ENCODE results near the gene NACC2.

Gene NACC2

DNA sequence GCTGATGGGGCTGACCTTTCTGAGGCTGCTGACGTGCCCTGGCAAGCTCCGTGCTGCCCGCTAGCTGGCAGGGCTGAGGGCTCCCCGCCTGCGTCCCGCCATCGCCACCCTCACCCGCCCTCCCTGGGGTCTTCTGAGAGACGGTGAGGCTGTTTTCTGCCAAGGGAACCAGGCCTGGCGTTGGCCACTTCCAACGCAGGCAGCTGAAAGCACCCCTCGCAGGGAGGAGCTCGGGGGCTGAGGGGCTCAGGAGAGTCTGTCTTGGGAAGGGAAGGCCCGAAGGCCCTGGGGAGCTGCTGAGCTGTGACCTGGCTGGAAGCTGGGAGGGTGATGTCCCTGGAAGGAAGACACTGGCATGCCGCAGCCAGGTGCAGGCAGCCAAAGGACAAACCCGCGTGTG lies 33.3 kb upstream of the NACC2 start:
- DNase-seq: no peak

DNA sequence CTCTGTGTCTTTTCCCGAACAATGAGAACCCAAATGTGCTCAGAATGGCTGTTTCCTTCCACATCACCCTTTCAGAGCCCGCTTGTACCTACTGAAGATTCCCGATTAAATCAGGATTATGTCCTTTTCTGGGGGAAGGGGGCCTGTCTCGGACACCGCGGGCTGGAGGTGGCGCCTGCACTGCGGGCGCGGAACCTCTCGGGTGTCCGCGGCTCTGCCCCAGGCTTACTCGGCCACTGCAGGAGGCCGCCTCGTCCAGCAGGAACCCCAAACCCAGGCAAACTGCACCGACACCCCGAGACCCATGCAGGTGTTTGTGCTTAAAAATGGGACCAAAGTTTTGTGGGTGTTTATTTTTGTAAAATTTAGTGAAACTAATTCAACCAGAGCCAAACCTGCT lies 32.2 kb upstream of the NACC2 start:
- DNase-seq: no peak

DNA sequence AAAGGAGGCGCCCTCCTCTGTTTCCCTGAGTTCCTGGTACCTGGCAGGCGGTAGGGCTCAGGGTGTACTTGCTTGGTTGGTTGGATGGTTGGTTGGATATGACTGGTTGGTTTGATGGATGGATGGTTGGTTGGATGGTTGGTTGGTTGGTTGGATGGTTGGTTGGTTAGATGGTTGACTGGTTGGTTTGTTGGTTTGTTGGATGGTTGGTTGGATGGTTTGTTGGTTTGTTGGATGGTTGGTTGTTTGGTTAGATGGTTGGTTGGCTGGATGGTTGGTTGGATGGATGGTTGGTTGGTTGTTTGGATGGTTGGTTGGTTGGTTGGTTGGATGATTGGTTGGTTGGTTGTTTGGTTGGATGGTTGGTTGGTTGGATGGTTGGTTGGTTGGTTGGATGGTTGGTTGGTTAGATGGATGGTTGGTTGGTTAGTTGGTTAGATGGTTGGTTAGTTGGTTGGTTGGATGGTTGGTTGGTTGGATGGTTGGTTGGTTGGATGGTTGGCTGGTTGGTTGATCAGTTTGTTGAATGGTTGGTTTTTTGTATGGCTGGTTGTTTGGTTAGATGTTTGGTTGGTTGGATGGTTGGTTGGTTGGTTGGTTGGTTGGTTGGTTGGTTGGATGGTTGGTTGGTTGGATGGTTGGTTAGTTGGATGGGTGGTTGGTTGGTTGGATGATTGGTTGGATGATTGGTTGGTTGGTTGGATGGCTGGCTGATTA lies 30.0 kb upstream of the NACC2 start:
- no peak for DNase-seq

DNA sequence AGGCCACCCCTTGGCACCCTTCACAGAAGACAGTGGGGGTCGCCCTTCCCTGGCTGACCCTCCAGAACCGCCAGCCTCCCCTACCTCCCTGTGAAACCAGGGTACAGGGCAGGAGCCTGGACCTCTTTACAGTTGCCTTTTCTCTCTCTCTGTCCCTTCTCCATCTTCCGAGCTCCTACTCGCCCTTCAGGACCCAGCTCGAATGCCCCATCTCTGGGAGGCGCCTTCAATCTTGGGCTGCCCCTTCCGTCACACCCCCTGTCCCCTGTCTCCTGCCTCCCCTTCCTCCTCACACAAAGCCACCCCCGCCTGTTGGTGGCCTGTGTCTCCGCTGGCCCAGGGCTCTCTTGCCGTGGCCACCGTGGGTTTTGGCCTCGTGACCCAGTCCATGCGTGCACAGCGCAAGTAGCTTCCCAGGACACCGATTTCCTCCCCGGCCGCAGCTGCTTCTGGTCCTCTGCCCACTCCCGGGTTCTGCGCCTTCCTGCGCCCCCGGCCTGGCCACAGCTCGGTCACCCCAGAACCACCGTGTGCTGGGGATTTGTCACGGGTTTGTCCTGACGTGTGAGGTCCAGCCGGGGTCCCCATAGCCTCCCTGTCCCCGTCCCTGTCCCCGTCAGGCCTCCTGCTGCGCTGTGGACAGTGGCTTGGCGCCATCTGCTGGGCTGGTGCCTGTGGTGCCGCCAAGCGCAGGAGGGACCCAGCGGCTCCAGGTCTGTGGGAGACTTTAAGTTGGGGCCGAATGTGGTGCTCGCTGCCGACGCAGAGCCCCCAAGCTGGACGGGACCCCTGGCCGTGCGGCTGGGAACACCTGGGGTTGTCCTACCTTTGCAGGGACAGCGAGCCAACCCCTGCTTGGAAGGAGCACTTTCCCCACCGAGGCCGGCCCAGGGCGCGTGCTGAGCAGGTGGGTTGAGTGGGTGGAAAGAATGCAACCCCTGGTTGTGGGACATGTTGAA lies 27.6 kb upstream of the NACC2 start:
- DNase-seq: peak; percentile 93

DNA sequence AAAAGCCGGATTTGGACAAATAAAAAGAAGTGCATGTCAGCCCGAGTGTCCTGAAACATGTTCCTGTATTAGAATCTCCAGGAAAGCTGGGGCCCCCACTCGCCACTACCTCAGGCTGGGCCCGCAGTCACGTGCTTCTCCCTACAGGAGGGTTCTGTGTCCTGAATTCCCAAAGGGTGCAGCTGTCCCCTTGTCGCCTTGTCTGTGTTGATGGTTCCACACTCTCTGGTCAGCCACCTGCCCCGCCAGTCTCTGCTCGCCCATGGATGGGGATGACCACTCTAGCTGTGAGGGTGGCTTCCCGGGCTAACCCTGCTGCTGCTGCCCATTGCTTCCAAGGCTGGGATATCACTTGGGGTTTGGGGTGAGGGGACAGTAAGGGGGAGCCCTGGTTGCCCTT lies 26.7 kb upstream of the NACC2 start:
- DNase-seq: no peak

DNA sequence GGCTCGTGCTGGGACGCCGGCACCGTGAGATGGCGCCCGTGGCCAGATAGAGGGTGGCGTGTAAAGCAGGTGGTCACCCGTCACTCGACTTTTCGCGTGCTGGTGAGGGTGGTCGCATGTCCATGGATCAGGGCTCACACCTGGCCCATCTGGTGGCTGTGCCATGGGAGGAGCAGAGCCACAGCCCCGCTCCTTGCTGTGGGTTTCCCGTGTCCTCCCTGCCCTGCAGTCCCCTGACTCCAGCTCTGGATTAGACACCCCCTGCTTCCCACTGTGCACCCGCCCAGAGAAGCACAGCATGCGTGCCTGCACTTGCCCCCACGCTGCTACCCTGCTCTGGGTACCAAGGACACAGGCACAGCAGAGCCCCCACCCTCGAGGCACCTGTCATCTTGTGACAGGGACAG lies 25.4 kb upstream of the NACC2 start:
- no peak for DNase-seq

DNA sequence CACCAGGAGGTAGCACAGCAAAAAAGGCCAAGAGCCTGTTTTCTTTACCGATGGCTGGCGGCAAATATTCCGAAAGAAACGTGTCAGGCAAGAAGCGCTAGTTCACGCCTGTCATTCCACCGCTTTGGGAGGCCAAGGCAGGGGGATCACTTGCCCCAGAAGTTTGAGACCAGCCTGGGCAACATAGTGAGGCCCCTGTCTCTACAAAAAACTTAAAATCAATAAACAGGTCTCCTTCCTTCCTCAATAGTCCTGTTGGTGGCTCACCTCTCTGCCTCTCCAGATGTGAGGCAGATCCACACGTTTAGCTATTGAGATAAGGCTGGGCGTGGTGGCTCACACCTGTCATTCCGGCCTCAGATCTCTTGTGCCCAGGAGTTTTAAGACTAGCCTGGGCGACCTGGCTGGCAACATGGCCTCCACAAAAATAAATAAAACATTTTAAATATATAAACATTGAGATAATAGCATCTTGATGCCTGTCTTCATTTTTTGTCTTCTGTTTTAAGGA lies 24.8 kb upstream of the NACC2 start:
- no peak for DNase-seq

DNA sequence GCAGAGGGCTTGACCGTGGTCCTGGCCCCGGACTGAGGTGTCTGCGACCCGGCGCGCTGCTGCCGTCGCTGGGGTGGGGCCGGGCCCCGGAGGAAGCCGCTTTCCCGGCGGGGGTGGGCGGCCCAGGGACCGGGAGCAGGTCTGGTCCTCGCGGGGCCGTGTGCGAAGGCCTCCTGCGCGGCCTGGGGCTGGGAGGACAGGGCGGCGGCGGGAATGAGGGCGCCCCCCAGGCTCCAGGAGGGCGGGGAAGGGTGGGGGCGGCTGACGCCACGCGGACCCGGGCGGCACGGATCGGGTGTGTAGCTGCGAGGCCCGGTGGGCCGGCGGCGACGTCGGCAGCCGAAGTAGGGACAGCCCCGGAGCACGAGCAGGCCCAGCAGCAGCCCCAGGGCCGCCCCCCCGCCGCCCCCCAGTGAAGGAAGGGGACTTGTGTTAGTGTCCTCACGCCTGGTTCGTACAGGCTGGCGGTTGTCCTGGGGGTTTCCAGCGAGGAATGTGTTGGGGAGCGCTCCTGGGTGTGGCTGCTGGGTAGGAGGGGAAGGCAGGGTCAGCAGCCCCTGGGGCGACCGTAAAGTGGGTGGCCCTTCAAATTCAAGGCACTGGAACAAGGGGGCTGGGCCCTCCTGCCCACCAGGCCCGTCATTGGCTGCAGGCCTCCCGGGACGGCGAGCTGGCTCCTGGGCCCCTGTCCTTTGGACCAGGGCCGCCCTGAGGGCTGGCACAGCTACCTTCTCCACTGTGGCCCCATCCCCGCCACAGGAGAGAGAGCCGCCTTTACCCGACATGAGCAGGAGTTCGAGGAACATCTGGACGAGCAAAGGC lies 24.2 kb upstream of the NACC2 start:
- DNase-seq: no peak

DNA sequence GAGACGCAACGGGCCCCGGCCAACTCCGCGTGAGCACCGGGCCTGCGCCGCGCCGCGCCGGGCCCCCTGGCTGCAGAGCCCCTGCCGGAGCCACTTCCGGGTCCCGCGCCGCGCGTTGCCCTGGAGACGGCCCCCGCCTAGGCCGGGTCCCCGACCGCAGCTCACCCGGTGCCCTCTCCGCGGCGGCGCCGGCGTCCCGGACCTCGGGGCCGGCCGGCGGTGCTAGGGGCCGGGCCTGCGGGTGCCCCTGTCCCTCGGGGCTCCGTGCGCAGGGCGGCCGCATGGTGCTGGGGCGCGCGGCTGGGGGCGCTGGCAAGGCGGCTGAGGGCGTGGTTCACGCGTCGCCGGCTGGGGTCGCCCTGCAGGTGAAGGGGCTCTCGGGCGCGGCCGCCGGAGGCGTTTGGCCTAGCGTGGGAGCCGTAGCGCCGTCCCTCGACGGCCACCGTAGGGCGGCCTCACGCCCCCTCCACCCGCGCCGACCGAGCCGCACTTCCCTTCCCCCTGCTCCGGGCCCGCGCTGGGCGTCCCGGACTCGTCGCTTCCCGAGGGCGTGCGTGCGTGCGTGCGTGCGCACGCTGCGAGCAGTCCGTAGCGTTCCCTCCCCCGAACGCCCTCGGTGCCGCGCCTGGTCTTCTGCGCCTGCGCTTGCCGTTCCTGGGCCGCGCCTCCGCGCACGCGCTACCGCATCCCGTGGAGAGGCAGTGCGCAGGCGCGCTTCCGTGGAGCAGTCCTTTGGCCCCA lies 23.4 kb upstream of the NACC2 start, which contains the start of gene TMEM250:
Gene TMEM250, minus strand, starts transcription at position 556 of the 741 bp plus-strand sequence. CDS start 1,975 bp downstream, outside the sequence.
- DNase-seq: peak; percentile 98

DNA sequence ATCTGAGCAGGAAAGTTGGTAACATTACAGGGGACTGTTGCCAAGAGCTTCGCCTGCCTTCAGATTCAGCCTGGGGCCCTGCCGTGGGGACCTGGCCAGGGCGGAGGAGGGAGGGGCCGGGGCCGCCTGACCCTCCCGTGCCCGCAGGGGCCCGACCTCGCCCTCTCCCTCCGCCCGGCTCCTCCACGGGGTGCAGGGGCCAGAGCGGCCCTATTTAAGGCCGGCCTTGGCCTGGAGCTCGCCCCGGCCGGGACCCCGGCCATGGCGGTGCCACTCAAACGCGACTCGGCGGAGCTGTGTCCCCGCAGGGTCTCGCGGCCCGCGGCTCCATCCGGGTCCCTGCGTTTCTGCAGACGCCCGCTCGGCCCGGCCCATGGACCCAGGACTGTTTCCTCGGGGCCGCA lies 22.8 kb upstream of the NACC2 start:
- no peak for DNase-seq

DNA sequence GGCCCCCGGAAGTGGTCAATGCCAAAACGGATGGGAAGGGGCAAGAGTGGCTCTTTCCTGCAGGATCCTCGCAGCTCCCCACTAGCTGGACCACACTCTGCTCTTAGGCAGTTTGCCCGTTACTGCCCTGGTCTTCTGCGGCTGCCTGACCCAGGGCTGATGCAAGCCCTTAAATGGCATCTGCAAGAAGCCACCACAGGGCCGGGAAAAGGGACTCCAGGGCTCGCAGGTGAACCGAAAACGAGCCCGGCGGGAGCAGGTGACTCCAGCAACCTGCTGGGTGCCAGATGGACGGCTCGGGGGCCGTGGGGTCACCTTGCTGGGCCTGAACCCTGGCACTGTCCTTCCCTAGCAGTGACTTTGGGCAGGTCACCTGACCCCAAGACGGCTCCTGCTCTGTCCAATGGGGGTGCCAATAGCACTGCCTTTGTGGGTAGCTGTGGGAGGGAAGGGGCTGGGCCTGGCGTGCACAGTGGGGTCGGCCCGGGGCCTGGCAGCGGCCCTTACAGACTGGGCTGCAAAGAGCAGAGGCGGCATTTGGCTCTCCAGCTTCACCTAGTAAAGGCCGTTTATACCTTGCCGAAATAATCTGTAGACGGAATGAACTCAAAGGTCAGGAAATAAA lies 22.3 kb upstream of the NACC2 start:
- DNase-seq: no peak

DNA sequence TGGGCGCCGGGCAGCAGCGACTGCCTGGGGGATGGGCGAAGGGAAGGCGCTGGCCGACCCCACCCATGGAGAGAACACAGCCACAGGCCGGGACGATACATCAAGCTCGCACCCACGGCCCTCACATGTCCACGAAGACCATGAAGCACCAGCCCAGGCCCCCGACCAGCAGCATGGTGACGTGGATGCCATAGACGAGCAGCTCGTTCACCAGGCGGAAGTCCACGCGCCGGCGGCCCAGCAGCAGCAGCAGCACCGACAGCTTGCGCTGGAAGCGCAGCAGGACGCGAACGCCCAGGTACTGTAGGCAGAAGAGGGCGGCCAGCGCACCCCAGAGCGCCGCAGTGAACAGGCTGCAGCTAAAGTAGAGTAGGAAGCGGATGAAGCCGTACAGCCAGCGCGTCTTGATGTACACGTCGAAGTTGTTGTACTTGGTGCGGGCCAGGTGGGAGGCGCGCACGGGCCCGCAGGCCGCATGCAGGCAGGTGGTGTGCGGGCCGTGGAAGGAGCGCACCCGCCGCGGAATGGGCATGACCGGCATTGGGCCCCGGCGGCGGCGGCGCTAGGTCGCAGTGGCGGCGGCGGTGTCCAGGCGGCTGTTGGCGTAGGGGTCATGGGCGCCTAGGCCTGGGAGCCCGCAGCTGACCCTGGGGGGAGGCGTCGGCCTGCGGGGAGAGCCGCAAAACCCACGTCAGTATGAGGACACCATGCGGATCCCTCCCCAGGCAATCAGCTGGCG lies 21.4 kb upstream of the NACC2 start:
- DNase-seq: no peak

DNA sequence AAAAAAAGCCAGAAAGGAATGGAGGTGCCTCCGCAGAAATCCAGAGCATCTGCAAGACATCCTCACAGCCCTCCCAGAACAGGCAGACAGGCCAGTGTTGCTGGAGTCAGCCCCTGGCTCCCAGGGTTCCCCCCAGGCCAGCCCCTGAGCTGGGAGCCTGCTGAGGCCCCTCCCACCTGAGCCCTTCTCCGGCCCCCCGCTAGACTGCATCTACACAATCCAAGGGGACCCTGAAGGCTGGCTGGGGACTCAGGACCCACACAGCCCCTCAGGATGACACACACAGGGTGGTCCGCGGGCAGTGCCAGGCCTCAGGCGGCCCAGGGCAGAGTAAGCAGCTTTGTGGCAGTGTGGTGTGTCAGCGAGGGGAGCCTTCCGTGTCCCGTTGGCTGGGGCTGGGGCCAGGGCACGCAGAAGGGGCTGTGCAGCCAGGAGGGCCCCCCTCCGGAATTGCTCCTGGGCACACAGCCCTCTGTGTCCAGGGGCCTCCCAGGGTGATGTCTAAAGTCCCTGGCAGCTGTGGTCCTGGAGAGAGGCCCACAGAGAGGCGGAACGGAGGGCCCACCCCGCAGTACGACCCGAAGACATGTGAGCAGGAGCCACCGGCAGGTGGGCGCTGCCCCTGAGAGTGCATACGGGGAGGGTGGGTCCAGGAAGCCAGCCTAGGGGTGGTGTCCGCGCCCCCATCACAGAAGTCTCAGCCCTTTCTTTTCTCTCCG lies 20.7 kb upstream of the NACC2 start:
- DNase-seq: no peak

DNA sequence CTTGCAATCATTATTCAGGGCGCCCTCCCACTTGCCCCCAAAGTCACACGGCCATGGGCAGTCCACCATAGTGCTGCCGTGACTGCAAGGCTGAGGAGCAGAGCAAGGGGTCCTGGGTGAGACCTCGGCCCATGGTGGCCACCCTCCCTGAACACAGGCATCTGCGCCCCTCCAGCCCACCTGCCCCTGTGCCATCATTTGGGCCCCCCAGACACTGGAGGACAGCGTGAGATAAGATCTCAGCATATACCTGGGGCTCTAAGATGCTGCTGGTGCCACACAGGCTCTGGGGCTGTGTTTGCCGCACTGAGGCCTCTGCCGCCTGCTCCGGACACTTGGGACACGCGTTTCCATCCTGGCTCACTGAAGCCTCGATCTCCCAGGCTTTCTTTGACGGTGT lies 20.1 kb upstream of the NACC2 start:
- no peak for DNase-seq

DNA sequence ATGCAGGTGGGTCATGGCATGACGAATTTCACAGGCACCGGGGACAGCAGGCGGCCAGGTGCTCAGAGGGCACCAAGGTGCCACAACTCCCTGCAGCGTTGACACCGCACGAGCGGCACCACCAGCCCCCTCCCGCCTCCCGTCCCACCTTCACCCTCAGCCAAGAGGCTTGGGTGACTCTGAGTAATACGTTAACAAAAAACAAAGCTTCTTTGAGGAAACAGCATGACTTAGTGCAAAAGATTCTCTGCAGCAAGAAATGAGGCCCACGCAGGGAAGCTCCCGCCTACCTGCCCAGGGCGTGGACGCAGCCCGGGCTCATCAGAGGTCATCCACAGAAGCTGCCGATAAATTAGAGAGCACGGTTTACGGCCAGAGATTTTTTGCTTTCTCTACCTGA lies 19.5 kb upstream of the NACC2 start:
- DNase-seq: no peak

DNA sequence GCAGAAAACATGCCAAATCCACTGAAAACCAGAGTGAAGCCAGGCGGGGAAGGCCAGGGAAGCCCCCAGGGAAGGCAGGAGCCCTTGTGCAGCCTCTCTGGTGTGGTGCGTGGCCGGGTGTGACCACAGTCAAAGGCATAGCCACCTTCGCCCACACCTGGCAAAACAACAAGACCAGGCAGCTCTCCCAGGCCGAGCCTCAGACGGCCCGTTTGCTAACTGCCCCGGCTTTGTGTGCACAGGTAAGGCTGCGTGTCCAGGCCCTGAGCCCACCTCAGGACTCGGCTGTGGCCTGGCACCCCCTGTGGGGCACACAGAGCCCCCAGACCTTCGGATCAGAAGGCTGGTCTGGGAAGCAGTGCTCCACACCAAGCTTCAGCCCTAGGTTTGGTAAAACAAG lies 17.5 kb upstream of the NACC2 start:
- DNase-seq: no peak

DNA sequence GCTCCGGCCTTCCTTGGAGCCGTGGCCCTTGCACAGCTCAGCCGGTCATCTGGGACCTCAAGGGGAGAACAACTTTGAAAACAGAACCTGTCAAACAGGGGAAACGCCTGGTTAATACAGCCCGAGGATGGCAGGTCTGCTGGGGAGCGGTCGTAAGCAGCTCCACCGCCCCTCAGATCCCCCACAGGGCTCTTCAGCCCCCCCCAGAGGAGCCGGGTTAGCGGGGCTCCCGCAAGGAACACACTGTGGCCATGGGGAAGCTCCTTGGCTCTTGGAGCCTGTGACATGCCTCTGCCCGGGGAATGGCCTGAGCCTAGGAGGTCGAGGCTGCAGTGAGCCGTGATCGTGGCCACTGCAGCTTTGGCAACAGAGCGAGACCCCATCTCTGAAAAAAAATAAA lies 16.8 kb upstream of the NACC2 start:
- no peak for DNase-seq

DNA sequence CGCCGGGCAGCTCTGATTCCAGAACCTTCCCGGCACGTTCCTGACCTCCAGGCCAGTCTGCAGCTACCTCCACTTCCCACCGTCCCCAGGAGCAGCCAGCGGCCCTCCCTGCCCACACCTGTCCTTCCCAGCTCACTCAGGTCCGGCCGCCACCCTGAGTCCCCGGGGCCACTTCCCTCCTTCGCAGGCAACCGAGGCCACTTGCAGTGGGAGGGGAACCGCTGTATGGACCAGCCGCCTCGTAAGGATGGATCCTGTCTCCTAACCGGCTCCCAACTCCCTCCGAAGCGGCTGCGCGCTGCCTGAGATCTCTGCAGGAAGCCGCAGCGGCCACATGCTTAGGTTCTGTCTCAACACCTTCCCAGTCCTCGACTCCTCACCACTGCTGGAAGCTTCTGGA lies 16.1 kb upstream of the NACC2 start:
- DNase-seq: no peak

DNA sequence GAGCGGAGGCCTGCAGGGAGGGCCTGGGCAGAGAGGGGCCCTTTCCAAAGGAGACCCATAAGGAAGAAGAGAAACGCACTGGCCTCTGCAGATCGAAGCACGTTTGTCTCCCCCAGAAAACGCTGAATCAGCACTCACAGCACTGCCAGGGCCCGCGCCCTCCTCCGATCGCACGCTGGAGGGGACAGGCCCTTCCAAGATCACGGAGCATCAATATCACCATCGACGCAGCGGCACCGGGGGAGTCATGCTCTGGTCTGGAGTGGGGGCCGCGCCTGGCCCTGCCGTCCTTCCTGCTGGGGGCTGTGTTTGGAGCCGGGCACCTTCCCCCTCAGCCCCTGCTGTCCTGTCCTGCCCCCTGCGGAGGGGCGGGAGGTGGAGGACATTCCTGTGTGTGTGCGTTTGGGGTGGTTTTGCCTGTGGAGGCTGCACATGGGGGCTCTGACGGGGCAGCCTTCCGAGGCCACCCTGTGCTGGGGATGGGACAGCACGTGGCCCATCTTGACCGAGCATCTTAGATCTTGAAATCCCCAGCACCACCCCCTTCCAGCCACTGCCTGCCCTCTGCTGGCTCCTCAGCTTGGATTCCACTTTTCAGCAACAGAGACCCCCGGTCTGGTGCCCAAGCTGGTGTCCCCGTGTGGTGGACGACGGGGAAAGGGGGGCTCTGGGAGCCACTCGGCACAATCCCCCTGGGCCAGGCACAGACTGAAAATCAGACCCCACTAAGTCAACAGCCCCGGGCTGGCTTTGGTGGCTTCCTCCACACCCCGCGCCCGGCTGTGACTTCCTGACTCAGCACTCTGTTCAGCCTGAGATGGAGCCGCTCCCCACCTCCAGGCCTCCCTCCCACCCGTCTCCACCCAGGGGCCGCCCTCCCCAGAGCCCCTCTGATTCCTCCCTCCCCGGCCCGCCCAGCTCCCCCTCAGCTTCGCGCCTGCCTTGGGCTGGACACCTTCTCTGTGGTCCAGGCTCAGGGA lies 15.3 kb upstream of the NACC2 start:
- peak; percentile 79 for DNase-seq
